Suprapubic skin (tissue), 4 donors: ENCODE data around the gene GMDS. TPM values are rescaled to one million over a fixed set of nuclear protein-coding genes. Genes with fewer than 3 reads are reported as not detected.

Source experiments
- DNase-seq, 2 donors: peaks; one replicate each; pipeline ENCODE4 v3.0.0-alpha.2; 2019; ENCODE audit warnings: low spot score in 2 of 2
- H3K27ac ChIP-seq: fragments of 200-600 bp; sonication (generic); one replicate; pipeline ENCODE4 v1.5.1; 2019
- H3K27me3 ChIP-seq: fragments of 200-600 bp; sonication (generic); one replicate; pipeline ENCODE4 v1.5.1; 2019
- H3K36me3 ChIP-seq: fragments of 200-600 bp; sonication (generic); one replicate; pipeline ENCODE4 v1.5.1; 2019
- H3K4me1 ChIP-seq: fragments of 200-600 bp; sonication (generic); one replicate; pipeline ENCODE4 v1.5.1; 2019
- H3K4me3 ChIP-seq: fragments of 200-600 bp; sonication (generic); one replicate; pipeline ENCODE4 v1.5.1; 2019; ENCODE audit warnings: mild to moderate bottlenecking
- H3K9me3 ChIP-seq: fragments of 200-600 bp; sonication (generic); one replicate; pipeline ENCODE4 v1.5.1; 2019
- EP300 ChIP-seq: sonication (generic); formaldehyde crosslinking; IDR thresholded peaks from one replicate; pipeline ENCODE4 v1.6.1; 2017; ENCODE audit warnings: antibody characterized with exemption
- POLR2A ChIP-seq, 2 donors: fragments of 450-650 bp; IDR thresholded peaks; one replicate each; pipeline ENCODE4 v1.6.1; 2017; ENCODE audit warnings: antibody characterized with exemption in 2 of 2, mild to moderate bottlenecking in 2 of 2, moderate library complexity in 2 of 2
- POLR2AphosphoS5 ChIP-seq, 3 donors: sonication (generic); formaldehyde crosslinking; IDR thresholded peaks; one replicate each; pipeline ENCODE4 v1.6.1; 2017; ENCODE audit warnings: antibody characterized with exemption in 3 of 3
- WGBS: methylation state at CpG from one replicate; pipeline ENCODE4 v1.1.5; 2018; 5-methylcytosine and 5-hydroxymethylcytosine counted together
- total RNA-seq, 4 donors: library from RNA; depleted of rRNA; stranded (reverse); fragments of >200 nt; gene quantifications; one replicate each; pipeline ENCODE4 v1.1.0, GENCODE V29; 2016
- TF ChIP-seq, protein P1 (sequence below), 2 donors: fragments of 200-600 bp in 1 of 2; fragments of 450-650 bp in 1 of 2; sonication (generic) in 1 of 2; IDR thresholded peaks; one replicate each; pipeline ENCODE4 v1.5.1; 2016 to 2019; ENCODE audit warnings: antibody characterized with exemption in 2 of 2, mild to moderate bottlenecking in 1 of 2, moderate library complexity in 1 of 2

Gene GMDS
- total RNA-seq, 4 donors from 2014 or later, result 11.7 to 19.3 (median 13.2) TPM

DNA sequence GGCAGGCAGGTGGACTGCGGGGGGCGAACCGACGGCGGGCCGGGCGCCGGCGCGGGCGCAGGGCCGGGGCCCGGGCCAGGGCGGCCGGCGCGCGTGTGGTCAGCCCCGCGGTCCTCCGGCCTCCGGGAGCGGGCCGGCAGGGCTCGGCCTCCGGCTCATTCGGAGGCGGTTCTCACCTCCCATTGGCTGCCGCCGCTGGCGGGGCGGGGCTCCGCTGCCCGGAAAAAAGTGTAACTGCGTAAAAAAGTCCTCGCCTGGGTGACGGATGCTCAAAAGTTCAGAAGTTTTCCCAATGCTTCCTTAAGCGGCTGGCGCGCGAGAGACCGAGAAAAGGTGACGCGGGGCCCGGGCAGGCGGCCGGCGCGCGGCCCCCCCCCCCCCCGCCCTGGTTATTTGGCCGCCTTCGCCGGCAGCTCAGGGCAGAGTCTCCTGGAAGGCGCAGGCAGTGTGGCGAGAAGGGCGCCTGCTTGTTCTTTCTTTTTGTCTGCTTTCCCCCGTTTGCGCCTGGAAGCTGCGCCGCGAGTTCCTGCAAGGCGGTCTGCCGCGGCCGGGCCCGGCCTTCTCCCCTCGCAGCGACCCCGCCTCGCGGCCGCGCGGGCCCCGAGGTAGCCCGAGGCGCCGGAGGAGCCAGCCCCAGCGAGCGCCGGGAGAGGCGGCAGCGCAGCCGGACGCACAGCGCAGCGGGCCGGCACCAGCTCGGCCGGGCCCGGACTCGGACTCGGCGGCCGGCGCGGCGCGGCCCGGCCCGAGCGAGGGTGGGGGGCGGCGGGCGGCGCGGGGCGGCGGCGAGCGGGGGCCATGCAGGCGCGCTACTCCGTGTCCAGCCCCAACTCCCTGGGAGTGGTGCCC lies 635.5 kb downstream of the GMDS start, which contains the start of gene FOXC1:
Gene FOXC1, plus strand, starts transcription at position 268 of the 849 bp plus-strand sequence. Its CDS starts 531 bp downstream, at position 799.
- Histone ChIP-seq H3K36me3 (no peaks in the 10 kb centered on the region), H3K27ac (peak within 1 kb of the TSS; percentile 92), H3K4me1 (peaks cover 73% of the 10 kb centered on the region), H3K9me3 (no peaks in the 10 kb centered on the region), H3K4me3 (peak within 1 kb of the TSS; percentile 71), H3K27me3 (peaks cover 88% of the 10 kb centered on the region)
- WGBS, result under 1% methylated on average over 28 of the region's 115 CpGs
- DNase-seq, result peak; percentile 89 to 91
- peak in 1 of 3 donors; percentile 44 for TF ChIP-seq POLR2AphosphoS5 (IDR thresholded peaks at IDR 0.05)
- TF ChIP-seq POLR2A (IDR thresholded peaks at IDR 0.05), result peak in 1 of 2 donors; percentile 36
- TF ChIP-seq EP300, result no peak

DNA sequence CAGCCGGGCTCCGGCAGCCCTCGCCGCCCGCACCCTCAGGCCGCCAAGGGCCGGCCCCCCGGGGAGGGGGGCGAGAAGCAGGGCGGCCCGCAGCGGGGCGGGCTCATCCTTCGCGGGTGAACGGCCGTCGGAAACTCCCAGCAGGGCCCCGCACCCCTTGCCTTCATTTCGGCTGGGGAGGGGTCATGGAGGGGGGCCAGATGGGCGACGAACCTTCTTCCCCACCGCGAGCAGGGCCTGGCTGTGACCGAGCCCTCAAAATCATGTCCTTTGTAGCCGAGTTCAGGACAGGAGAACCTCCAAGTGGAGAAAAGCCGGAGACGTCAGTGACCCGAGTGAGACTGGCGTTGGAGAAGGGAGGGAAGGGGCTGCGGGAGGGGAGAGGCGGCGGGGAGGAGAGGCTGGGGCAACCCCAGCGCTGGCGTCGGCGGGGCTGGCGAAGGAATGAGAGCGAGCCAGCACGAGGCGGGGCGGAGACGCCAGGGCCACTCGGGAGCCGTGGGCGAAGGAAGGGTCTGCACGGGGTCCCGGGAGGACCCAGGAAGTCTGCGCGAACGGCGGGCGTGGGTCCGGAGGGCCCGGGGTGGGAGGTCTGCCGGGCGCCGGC lies 636.3 kb downstream of the GMDS start:
- peaks cover 88% of the 10 kb centered on the region for H3K27me3 ChIP-seq
- DNase-seq, result peak in 1 of 2 donors; percentile 70
- TF ChIP-seq, protein P1, sequence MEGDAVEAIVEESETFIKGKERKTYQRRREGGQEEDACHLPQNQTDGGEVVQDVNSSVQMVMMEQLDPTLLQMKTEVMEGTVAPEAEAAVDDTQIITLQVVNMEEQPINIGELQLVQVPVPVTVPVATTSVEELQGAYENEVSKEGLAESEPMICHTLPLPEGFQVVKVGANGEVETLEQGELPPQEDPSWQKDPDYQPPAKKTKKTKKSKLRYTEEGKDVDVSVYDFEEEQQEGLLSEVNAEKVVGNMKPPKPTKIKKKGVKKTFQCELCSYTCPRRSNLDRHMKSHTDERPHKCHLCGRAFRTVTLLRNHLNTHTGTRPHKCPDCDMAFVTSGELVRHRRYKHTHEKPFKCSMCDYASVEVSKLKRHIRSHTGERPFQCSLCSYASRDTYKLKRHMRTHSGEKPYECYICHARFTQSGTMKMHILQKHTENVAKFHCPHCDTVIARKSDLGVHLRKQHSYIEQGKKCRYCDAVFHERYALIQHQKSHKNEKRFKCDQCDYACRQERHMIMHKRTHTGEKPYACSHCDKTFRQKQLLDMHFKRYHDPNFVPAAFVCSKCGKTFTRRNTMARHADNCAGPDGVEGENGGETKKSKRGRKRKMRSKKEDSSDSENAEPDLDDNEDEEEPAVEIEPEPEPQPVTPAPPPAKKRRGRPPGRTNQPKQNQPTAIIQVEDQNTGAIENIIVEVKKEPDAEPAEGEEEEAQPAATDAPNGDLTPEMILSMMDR (IDR thresholded peaks at IDR 0.05), result no peak
- no peak for TF ChIP-seq POLR2A (IDR thresholded peaks at IDR 0.05)
- no peak for TF ChIP-seq POLR2AphosphoS5 (IDR thresholded peaks at IDR 0.05)
- H3K4me1 ChIP-seq, result peaks cover 73% of the 10 kb centered on the region
- H3K36me3 ChIP-seq, result no peaks in the 10 kb centered on the region
- no peaks in the 10 kb centered on the region for H3K9me3 ChIP-seq
- peak overlapping the region; percentile 71 for H3K4me3 ChIP-seq
- WGBS, result 0% methylated on average over 27 of the region's 58 CpGs
- peak overlapping the region; percentile 88 for H3K27ac ChIP-seq

DNA sequence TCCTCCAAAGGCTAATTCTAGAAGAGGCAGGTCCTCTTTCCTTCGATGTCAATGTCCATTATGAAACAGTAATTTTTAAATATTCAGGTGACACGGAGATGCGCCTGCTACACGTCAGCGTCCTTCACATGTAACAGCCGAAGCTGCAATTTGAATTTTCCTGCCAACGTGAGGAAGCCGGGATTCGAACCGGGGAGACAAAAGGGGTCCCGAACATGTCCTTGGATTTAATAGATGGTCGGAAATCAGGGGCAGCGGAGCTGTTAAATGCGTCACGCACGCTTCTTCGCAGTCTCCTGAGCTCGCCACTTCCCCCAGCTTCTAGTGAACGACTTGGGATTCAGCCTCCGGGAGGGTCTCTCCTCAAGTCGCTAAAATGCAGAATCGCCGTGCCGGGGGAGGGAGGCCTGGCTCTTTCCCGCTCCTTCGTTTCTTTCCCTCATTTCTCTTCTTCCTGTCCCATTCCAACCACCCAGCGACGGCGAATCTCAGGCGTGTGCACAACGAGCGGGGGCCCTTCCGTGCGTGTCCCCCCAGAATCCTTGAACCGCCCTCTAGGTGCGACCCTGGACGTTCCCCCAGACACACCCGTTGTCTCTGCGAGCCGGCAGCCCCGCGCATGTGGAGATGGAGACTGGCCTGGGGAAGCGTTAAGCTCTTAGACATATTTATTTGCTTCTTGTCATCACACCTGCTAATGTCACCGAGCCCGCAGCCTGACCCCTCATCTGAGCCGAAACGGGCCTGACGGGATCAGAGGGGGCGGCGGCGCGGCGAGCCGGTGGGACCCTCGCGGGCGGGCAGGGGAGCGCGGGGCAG lies 637.0 kb downstream of the GMDS start:
- peaks cover 88% of the 10 kb centered on the region for H3K27me3 ChIP-seq

DNA sequence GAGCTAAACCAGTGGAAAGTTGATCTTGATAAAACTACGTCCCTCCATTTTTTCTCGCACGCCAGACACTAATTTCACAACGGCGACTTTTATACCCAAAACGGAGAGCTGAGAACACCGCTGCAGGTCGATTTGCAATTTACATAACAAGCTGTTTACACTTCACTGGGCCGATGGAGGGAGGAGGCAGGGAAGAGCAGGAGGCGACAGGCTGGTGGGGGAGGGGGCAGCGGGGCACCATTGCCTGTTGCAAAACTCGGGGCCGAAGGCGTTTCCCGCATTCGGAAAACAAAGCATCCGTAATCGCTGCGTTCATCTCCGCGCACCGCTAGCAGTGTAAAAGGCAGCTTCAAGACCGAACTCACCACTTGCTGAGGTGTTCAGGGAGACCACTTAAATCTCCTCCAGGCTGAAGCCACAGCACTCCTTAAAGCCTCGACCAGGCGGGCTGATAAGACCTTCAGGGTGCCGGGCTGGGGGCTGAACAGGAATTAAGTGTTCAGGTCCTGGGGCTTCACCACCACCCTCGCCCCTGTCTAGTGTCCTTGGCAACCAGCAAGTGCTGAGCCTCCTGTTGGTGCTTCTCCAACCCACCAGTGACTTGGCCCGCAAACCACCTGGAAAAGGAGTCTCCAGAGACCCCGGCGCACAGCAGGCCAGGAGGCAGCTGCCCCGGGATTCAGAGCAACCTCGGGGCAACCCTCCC lies 637.7 kb downstream of the GMDS start:
- peak overlapping the region; percentile 71 for H3K4me3 ChIP-seq
- H3K9me3 ChIP-seq, result no peaks in the 10 kb centered on the region
- peak overlapping the region; percentile 88 for H3K27ac ChIP-seq
- TF ChIP-seq, protein P1 (IDR thresholded peaks at IDR 0.05), result no peak
- TF ChIP-seq POLR2AphosphoS5 (IDR thresholded peaks at IDR 0.05) (no peak), EP300 (no peak), POLR2A (IDR thresholded peaks at IDR 0.05) (no peak)
- peaks cover 87% of the 10 kb centered on the region for H3K27me3 ChIP-seq
- H3K36me3 ChIP-seq, result no peaks in the 10 kb centered on the region
- 23% methylated on average over 32 of the region's 32 CpGs for WGBS
- H3K4me1 ChIP-seq, result peaks cover 69% of the 10 kb centered on the region
- no peak for DNase-seq

More for the DNA sequence above, 637.0 kb downstream of the GMDS start:
- Histone ChIP-seq H3K9me3 (no peaks in the 10 kb centered on the region), H3K4me3 (peak overlapping the region; percentile 71), H3K27ac (peak overlapping the region; percentile 88), H3K4me1 (peaks cover 73% of the 10 kb centered on the region), H3K36me3 (no peaks in the 10 kb centered on the region)
- no peak for DNase-seq
- WGBS, result 29% methylated on average over 41 of the region's 59 CpGs
- TF ChIP-seq POLR2A (IDR thresholded peaks at IDR 0.05), result no peak
- no peak for TF ChIP-seq POLR2AphosphoS5 (IDR thresholded peaks at IDR 0.05)
- TF ChIP-seq EP300, result no peak
- TF ChIP-seq, protein P1 (IDR thresholded peaks at IDR 0.05), result no peak
